Panc1 (cell line): Measurements from ENCODE around the gene NLRP4. TPM values are rescaled to one million over a fixed set of nuclear protein-coding genes. Genes with fewer than 3 reads are reported as not detected.

ENCODE experiments used
- ATAC-seq: fragments of 200-7000 bp; cut with Tn5 transposase; 2 replicates; pipeline ENCODE4 v1.9.1; 2020; ENCODE audit warnings: mild to moderate bottlenecking, moderate library complexity
- BruUV-seq: library from RNA; stranded (reverse); fragments of 400-500 nt; replicated peaks from 2 replicates; lab custom pipeline; 2021; lab: Mats Ljungman, UMichigan
- CTCF ChIA-PET: fragments of 300-600 bp; sonication (Branson Sonifier 250); formaldehyde crosslinking; loops from one replicate; lab custom pipeline; 2022; ENCODE audit warnings: antibody characterized with exemption; lab: Charles Lee
- POLR2A ChIA-PET: fragments of 300-600 bp; sonication (Branson Sonifier 250); formaldehyde crosslinking; loops from one replicate; lab custom pipeline; 2022; ENCODE audit warnings: antibody characterized with exemption; lab: Charles Lee
- DNase-seq: peaks from one replicate; pipeline ENCODE4 v3.0.0-alpha.2; 2010; ENCODE audit warnings: low read depth, low spot score
- H3K27ac ChIP-seq: 2 replicates; pipeline ENCODE4 v1.5.1; 2011; ENCODE audit warnings: mild to moderate bottlenecking, low read length, inconsistent platforms
- H3K27me3 ChIP-seq: fragments of 200-500 bp; sonication (Bioruptor generic); 2 replicates; pipeline ENCODE4 v1.6.0; 2014; ENCODE audit warnings: low read length, inconsistent platforms; ENCODE audit not compliant: control insufficient read depth, insufficient read depth
- H3K36me3 ChIP-seq: fragments of 200-500 bp; sonication (Bioruptor generic); 2 replicates; pipeline ENCODE4 v1.5.1; 2014; ENCODE audit warnings: inconsistent platforms, mild to moderate bottlenecking, low read length, moderate library complexity; ENCODE audit not compliant: control insufficient read depth, insufficient read depth
- H3K4me1 ChIP-seq: 2 replicates; pipeline ENCODE4 v1.5.1; 2011; ENCODE audit warnings: inconsistent platforms, mild to moderate bottlenecking, low read length, moderate library complexity; ENCODE audit not compliant: control insufficient read depth, insufficient read depth
- H3K4me3 ChIP-seq, 2 experiments: 2 replicates each; pipeline ENCODE4 v1.5.1; 2011 to 2012; ENCODE audit warnings: low read depth in 2 of 2, low read length in 2 of 2, mild to moderate bottlenecking in 2 of 2, inconsistent platforms in 1 of 2, moderate library complexity in 1 of 2
- H3K9me3 ChIP-seq: fragments of 200-500 bp; sonication (Bioruptor generic); 2 replicates; pipeline ENCODE4 v1.5.1; 2014; ENCODE audit warnings: low read depth, mild to moderate bottlenecking, inconsistent platforms, low read length, moderate library complexity; ENCODE audit not compliant: control insufficient read depth, insufficient read depth
- POLR2AphosphoS5 ChIP-seq: IDR thresholded peaks from 2 replicates; pipeline ENCODE4 v1.6.1; 2012; ENCODE audit warnings: mild to moderate bottlenecking, low read depth, low read length, moderate library complexity
- SIN3A ChIP-seq: IDR thresholded peaks from 2 replicates; pipeline ENCODE4 v1.6.1; 2012; ENCODE audit warnings: low read depth, mild to moderate bottlenecking, low read length, moderate library complexity, borderline replicate concordance; ENCODE audit not compliant: insufficient read depth
- TCF7L2 ChIP-seq: IDR thresholded peaks from 2 replicates; pipeline ENCODE4 v1.6.1; 2011; ENCODE audit warnings: mild to moderate bottlenecking, low read depth, low read length, inconsistent platforms
- in situ Hi-C: cut with HindIII; loops from 2 replicates; pipeline ENCODE4 v1.10.0; 2016; ENCODE audit warnings: low sequenced_read_pairs, low pct_unique_long_range_greater_than_20kb
- intact Hi-C: fragments of 100-400 bp; cut with micrococcal nuclease; formaldehyde crosslinking; loops from one replicate; pipeline ENCODE4 v1.10.0; 2022; ENCODE audit not compliant: unreplicated experiment
- total RNA-seq: library from RNA; stranded (reverse); gene quantifications from one replicate; pipeline ENCODE4 v1.2.1, GENCODE V29; 2021; ENCODE audit not compliant: unreplicated experiment
- TF ChIP-seq, protein P1 (sequence below): fragments of 450-650 bp; IDR thresholded peaks from 2 replicates; pipeline ENCODE4 v1.5.1; 2017; ENCODE audit warnings: mild to moderate bottlenecking
- TF ChIP-seq, protein P2 (sequence below), 2 experiments: IDR thresholded peaks; 2 replicates each; pipeline ENCODE4 v1.6.1; 2011 to 2012; ENCODE audit warnings: low read depth in 2 of 2, control low read depth in 1 of 2, low read length in 1 of 2, mild to moderate bottlenecking in 1 of 2, moderate library complexity in 1 of 2; ENCODE audit not compliant: insufficient read depth in 1 of 2

Gene NLRP4
- total RNA-seq, 1 experiment from 2014 or later: not detected

DNA sequence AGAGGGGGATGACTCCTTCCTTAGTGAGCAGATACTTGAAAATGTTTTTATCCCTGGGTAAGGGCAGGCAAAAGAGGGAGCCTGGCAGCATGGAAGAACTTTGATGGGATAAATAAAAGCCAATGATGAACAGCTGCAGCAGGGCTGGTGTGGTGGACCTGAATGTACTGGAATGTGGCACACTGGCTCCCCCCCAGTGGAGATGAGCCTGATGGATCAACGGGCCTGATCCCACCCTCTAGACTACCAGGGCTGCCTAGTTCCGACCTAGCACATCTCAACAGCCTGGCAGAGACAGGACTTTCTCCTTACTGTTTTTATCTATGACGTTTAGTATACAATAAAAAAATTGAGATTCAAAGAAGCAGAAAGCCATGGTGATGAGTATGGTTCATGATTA is 25.0 kb upstream of the NLRP4 start:
- DNase-seq: no peak
- ChIA-PET POLR2A (interaction anchor here (0.7 kb wide), 1 partner anchor 99 kb away, joined by 3 read pairs; no protein-coding TSS in a partner anchor), CTCF (no interaction called here)
- intact Hi-C loops: no loop called here
- Histone ChIP-seq H3K27ac (no peak overlapping the region), H3K4me3 (no peak overlapping the region), H3K4me1 (no peaks in the 10 kb centered on the region), H3K27me3 (peaks cover 9% of the 10 kb centered on the region), H3K36me3 (no peaks in the 10 kb centered on the region), H3K9me3 (no peaks in the 10 kb centered on the region)
- no peak for ATAC-seq
- no TSS peak for BruUV-seq
- in situ Hi-C loops: no loop called here
- TF ChIP-seq POLR2AphosphoS5 (no peak), TCF7L2 (no peak), SIN3A (no peak)
- TF ChIP-seq, protein P1, sequence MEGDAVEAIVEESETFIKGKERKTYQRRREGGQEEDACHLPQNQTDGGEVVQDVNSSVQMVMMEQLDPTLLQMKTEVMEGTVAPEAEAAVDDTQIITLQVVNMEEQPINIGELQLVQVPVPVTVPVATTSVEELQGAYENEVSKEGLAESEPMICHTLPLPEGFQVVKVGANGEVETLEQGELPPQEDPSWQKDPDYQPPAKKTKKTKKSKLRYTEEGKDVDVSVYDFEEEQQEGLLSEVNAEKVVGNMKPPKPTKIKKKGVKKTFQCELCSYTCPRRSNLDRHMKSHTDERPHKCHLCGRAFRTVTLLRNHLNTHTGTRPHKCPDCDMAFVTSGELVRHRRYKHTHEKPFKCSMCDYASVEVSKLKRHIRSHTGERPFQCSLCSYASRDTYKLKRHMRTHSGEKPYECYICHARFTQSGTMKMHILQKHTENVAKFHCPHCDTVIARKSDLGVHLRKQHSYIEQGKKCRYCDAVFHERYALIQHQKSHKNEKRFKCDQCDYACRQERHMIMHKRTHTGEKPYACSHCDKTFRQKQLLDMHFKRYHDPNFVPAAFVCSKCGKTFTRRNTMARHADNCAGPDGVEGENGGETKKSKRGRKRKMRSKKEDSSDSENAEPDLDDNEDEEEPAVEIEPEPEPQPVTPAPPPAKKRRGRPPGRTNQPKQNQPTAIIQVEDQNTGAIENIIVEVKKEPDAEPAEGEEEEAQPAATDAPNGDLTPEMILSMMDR: no peak
- TF ChIP-seq, protein P2, sequence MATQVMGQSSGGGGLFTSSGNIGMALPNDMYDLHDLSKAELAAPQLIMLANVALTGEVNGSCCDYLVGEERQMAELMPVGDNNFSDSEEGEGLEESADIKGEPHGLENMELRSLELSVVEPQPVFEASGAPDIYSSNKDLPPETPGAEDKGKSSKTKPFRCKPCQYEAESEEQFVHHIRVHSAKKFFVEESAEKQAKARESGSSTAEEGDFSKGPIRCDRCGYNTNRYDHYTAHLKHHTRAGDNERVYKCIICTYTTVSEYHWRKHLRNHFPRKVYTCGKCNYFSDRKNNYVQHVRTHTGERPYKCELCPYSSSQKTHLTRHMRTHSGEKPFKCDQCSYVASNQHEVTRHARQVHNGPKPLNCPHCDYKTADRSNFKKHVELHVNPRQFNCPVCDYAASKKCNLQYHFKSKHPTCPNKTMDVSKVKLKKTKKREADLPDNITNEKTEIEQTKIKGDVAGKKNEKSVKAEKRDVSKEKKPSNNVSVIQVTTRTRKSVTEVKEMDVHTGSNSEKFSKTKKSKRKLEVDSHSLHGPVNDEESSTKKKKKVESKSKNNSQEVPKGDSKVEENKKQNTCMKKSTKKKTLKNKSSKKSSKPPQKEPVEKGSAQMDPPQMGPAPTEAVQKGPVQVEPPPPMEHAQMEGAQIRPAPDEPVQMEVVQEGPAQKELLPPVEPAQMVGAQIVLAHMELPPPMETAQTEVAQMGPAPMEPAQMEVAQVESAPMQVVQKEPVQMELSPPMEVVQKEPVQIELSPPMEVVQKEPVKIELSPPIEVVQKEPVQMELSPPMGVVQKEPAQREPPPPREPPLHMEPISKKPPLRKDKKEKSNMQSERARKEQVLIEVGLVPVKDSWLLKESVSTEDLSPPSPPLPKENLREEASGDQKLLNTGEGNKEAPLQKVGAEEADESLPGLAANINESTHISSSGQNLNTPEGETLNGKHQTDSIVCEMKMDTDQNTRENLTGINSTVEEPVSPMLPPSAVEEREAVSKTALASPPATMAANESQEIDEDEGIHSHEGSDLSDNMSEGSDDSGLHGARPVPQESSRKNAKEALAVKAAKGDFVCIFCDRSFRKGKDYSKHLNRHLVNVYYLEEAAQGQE (IDR thresholded peaks at IDR 0.05; ENCODE audit: insufficient read depth in 1 of 2, low read depth in 2 of 2, low read length in 1 of 2): no peak

DNA sequence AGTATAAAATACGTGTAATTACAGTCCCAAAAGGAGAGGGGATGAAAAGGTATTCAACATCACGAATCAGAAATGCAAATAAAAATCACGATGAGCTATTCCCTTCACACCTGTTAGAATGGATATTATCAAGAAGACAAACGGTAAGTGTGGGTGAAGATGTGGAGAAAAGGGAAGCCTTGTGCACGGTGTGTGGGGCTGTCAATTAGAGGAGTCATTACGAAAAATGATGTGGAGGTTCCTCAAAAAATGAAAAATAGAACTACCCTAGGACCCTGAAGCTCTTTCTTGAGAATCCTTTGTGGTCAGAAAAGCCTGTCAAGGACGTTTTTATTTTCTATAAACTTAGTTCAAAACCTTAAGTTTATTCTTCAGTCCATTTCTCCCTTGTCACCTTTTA is 23.9 kb upstream of the NLRP4 start:
- Histone ChIP-seq H3K27me3 (peaks cover 14% of the 10 kb centered on the region), H3K27ac (no peak overlapping the region), H3K4me3 (no peak overlapping the region), H3K4me1 (no peaks in the 10 kb centered on the region), H3K36me3 (no peaks in the 10 kb centered on the region), H3K9me3 (no peaks in the 10 kb centered on the region)
- BruUV-seq: no TSS peak
- DNase-seq (no peak), ATAC-seq (no peak)
- in situ Hi-C loops (no loop called here), intact Hi-C loops (loop anchor here (2.0 kb wide), 1 partner anchor 64 kb away; no protein-coding TSS in a partner anchor)
- TF ChIP-seq, protein P2 (IDR thresholded peaks at IDR 0.05; ENCODE audit: insufficient read depth in 1 of 2, low read depth in 2 of 2, low read length in 1 of 2): no peak
- TF ChIP-seq TCF7L2 (no peak), POLR2AphosphoS5 (no peak), SIN3A (no peak)
- TF ChIP-seq, protein P1: no peak
- CTCF ChIA-PET: no interaction called here
- POLR2A ChIA-PET: no interaction called here
